GM12873 (cell line): ENCODE data around the gene KLRC4.

Source experiments
- CTCF ChIP-seq: IDR thresholded peaks from 2 replicates; pipeline ENCODE4 v1.5.1; 2012; ENCODE audit warnings: low read depth, mild to moderate bottlenecking, moderate library complexity, low read length, control low read depth; ENCODE audit not compliant: insufficient read depth; ENCODE audit errors: missing control alignments

The KLRC4 gene

GRCh38 chr12:10398168-10398567 is 11.4 kb downstream of the KLRC4 start:
- no peak for TF ChIP-seq CTCF

GRCh38 chr12:10397296-10397695 is 12.3 kb downstream of the KLRC4 start:
- TF ChIP-seq CTCF, result no peak

GRCh38 chr12:10395390-10395998 is 14.1 kb downstream of the KLRC4 start:
- TF ChIP-seq CTCF, result no peak

- TF ChIP-seq CTCF, result no peak
These were observed 16.3 kb downstream of the KLRC4 start for GRCh38 chr12:10393291-10393690.

- TF ChIP-seq CTCF, result no peak
These were observed 17.1 kb downstream of the KLRC4 start for GRCh38 chr12:10392394-10392930.

GRCh38 chr12:10389904-10390303 is 19.7 kb downstream of the KLRC4 start, which contains the start of gene KLRK1:
Gene KLRK1 (minus strand): TSS chr12:10390041. CDS start chr12:10388810, 1,231 bp downstream.
- TF ChIP-seq CTCF, result no peak

- no peak for TF ChIP-seq CTCF
These were observed 20.7 kb downstream of the KLRC4 start for GRCh38 chr12:10388624-10389413.
